Ascending aorta (tissue), 2 donors: ENCODE measurements around the gene DNAJC3. TPM values are rescaled to one million over a fixed set of nuclear protein-coding genes. Genes with fewer than 3 reads are reported as not detected.

Experiments used
- DNase-seq, 2 donors: peaks; one replicate each; pipeline ENCODE4 v3.0.0-alpha.2; 2019; ENCODE audit warnings: low spot score in 2 of 2
- H3K27ac ChIP-seq, 2 donors: fragments of 200-600 bp; sonication (generic); one replicate each; pipeline ENCODE4 v1.5.1; 2016 to 2017; ENCODE audit warnings: mild to moderate bottlenecking in 1 of 2
- H3K27me3 ChIP-seq: fragments of 200-600 bp; sonication (generic); one replicate; pipeline ENCODE4 v1.5.1; 2017
- H3K36me3 ChIP-seq, 2 donors: fragments of 200-600 bp; sonication (generic); one replicate each; pipeline ENCODE4 v1.5.1; 2016
- H3K4me1 ChIP-seq, 2 donors: fragments of 200-600 bp; sonication (generic); one replicate each; pipeline ENCODE4 v1.5.1; 2016 to 2017; ENCODE audit warnings: mild to moderate bottlenecking in 1 of 2
- H3K4me3 ChIP-seq, 2 donors: fragments of 200-600 bp; sonication (generic); one replicate each; pipeline ENCODE4 v1.5.1; 2016 to 2017; ENCODE audit warnings: mild to moderate bottlenecking in 1 of 2
- H3K9me3 ChIP-seq, 2 donors: fragments of 200-600 bp; sonication (generic); one replicate each; pipeline ENCODE4 v1.5.1; 2016
- CTCF ChIP-seq, 3 experiments: fragments of 200-600 bp in 2 of 3; fragments of 450-650 bp in 1 of 3; sonication (generic) in 2 of 3; IDR thresholded peaks; one replicate each; pipeline ENCODE4 v1.5.1; 2016 to 2019; ENCODE audit warnings: antibody characterized with exemption in 3 of 3, mild to moderate bottlenecking in 1 of 3, moderate library complexity in 1 of 3
- intact Hi-C: fragments of 100-400 bp; cut with DNase I; formaldehyde crosslinking; loops from one replicate; pipeline ENCODE4 v1.15.1; 2023
- total RNA-seq: library from RNA; depleted of rRNA; stranded (reverse); fragments of >200 nt; gene quantifications from one replicate; pipeline ENCODE4 v1.1.0, GENCODE V29; 2016

The DNAJC3 gene
- total RNA-seq = 44.3 TPM

- H3K9me3 ChIP-seq = peaks cover 4 to 31% of the 10 kb centered on the region in 2 donors
- H3K27ac ChIP-seq = peak within 1 kb of the TSS; percentile 98 to 99
- H3K27me3 ChIP-seq = no peaks in the 10 kb centered on the region
- H3K36me3 ChIP-seq = no peaks in the 10 kb centered on the region
- intact Hi-C loops = loop anchor here (1.0 to 5.0 kb wide), 3 partner anchors 33 to 1756 kb away; partner anchors contain the start of genes DZIP1 and UGGT2
- H3K4me3 ChIP-seq = peak within 1 kb of the TSS; percentile 72 to 81
- DNase-seq = peak; percentile 95 to 99
- peaks cover 0 to 20% of the 10 kb centered on the region in 2 donors for H3K4me1 ChIP-seq
- TF ChIP-seq CTCF (IDR thresholded peaks at IDR 0.05) = no peak
These were observed at the start of gene DNAJC3 for GRCh38 chr13:95676762-95677563. TSS of gene DNAJC3 (plus strand) at chr13:95677139. CDS start at chr13:95677256, 117 bp downstream.

- H3K4me3 ChIP-seq = no peak overlapping the region
- no peak for DNase-seq
- H3K9me3 ChIP-seq = peaks cover 0 to 5% of the 10 kb centered on the region in 2 donors
- H3K27ac ChIP-seq = no peak overlapping the region
- peaks cover 11 to 44% of the 10 kb centered on the region in 2 donors for H3K36me3 ChIP-seq
- no peaks in the 10 kb centered on the region for H3K27me3 ChIP-seq
- H3K4me1 ChIP-seq = no peaks in the 10 kb centered on the region
- intact Hi-C loops = no loop called here
- TF ChIP-seq CTCF (IDR thresholded peaks at IDR 0.05) = no peak
These were observed 49.3 kb upstream of the DNAJC3 start for GRCh38 chr13:95627590-95627989.

GRCh38 chr13:95628488-95628887 is 48.5 kb upstream of the DNAJC3 start:
- Histone ChIP-seq H3K27me3 (no peaks in the 10 kb centered on the region), H3K36me3 (peaks cover 11 to 48% of the 10 kb centered on the region in 2 donors), H3K4me1 (no peaks in the 10 kb centered on the region), H3K9me3 (peaks cover 0 to 5% of the 10 kb centered on the region in 2 donors), H3K4me3 (no peak overlapping the region), H3K27ac (no peak overlapping the region)
- no peak for TF ChIP-seq CTCF (IDR thresholded peaks at IDR 0.05)
- DNase-seq = no peak
- intact Hi-C loops = no loop called here

GRCh38 chr13:95629071-95629470 is 47.9 kb upstream of the DNAJC3 start:
- no peaks in the 10 kb centered on the region for H3K27me3 ChIP-seq
- DNase-seq = no peak
- H3K27ac ChIP-seq = no peak overlapping the region
- intact Hi-C loops = no loop called here
- peaks cover 11 to 48% of the 10 kb centered on the region in 2 donors for H3K36me3 ChIP-seq
- no peak overlapping the region for H3K4me3 ChIP-seq
- TF ChIP-seq CTCF (IDR thresholded peaks at IDR 0.05) = no peak
- peaks cover 0 to 5% of the 10 kb centered on the region in 2 donors for H3K9me3 ChIP-seq
- no peaks in the 10 kb centered on the region for H3K4me1 ChIP-seq

GRCh38 chr13:95630593-95630992 is 46.3 kb upstream of the DNAJC3 start:
- Histone ChIP-seq H3K4me1 (no peaks in the 10 kb centered on the region), H3K27me3 (no peaks in the 10 kb centered on the region), H3K27ac (no peak overlapping the region), H3K36me3 (peaks cover 11 to 48% of the 10 kb centered on the region in 2 donors), H3K4me3 (no peak overlapping the region), H3K9me3 (peaks cover 0 to 5% of the 10 kb centered on the region in 2 donors)
- intact Hi-C loops = no loop called here
- no peak for TF ChIP-seq CTCF (IDR thresholded peaks at IDR 0.05)
- no peak for DNase-seq
